IPS-15b (cell line): ENCODE data around the gene FCN2.

Source experiments
- H3K27me3 ChIP-seq: one replicate; pipeline ENCODE4 v1.6.1; 2013; ENCODE audit warnings: low read length; ENCODE audit not compliant: control insufficient read depth, insufficient read depth
- H3K36me3 ChIP-seq: one replicate; pipeline ENCODE4 v1.6.1; 2013; ENCODE audit warnings: low read length; ENCODE audit not compliant: control insufficient read depth, insufficient read depth
- H3K4me1 ChIP-seq: one replicate; pipeline ENCODE4 v1.6.1; 2013; ENCODE audit warnings: mild to moderate bottlenecking, low read length; ENCODE audit not compliant: control insufficient read depth, insufficient read depth
- H3K4me3 ChIP-seq: one replicate; pipeline ENCODE4 v1.5.1; 2013; ENCODE audit warnings: low read depth, low read length
- H3K9ac ChIP-seq: one replicate; pipeline ENCODE4 v1.6.1; 2013; ENCODE audit warnings: low read depth, mild to moderate bottlenecking, low read length
- H3K9me3 ChIP-seq: one replicate; pipeline ENCODE4 v1.6.1; 2013; ENCODE audit warnings: mild to moderate bottlenecking, low read length; ENCODE audit not compliant: control insufficient read depth, insufficient read depth

The FCN2 gene

DNA sequence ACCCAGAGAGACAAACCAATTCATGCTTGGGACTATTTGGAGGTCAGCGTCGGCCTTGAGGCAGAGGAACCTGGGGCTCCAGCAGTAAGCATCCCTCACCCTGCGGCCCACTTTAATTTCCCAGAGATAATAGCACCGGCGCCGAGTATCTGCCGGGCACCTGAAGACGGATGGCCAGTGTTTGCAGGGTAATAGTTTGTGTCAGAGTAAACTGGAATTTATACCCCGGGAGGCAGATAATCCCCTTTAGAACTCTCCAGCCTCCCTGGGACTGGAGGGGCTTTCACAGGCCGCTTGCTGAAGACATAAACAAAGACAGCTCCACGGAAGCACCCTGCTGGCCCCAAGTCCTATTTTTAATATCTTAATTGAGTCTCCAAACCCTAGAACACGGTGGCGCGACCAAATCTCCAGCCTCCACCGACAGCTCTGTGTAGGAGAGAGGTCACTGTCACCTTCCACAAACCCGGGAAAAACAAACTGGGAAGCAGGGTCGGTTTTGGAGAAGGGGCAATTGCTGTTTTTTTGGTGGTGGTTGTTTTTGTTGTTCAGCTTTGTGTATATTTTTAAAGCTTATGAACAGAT, 54.5 kb downstream of the FCN2 start:
- Histone ChIP-seq H3K4me1 (no peaks in the 10 kb centered on the region), H3K9ac (no peak overlapping the region), H3K27me3 (no peaks in the 10 kb centered on the region), H3K36me3 (no peaks in the 10 kb centered on the region), H3K9me3 (no peaks in the 10 kb centered on the region), H3K4me3 (no peak overlapping the region)

DNA sequence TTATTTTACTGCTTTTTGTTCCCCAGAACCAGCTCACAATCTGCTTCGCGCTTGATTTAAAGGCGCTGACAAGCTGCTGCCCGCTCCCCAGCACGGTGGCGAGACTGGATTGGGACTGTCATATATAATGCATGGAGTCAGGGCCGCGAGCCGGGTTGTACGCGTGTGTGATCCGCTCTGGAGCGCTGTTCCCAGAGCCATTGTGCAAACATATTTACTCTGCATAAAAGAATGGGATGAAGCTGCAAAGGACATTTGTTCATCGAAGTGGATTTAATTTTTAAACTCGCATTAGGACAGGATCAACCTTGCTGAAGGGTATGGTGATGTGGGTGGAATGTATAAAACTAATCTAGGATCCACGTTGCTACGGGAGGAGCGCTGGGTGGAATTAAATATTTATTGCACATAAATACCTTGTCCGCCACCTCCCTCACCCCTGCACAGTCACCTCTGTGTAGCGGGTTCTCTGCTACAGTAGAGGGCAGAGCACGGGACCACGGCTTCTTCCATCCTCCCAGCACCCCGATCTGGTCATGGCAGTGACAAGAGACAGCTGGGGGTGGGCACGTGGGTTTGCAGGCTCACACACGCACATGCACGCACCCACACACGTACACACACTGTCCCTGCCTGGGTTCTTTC, 55.2 kb downstream of the FCN2 start:
- no peak overlapping the region for H3K9ac ChIP-seq
- H3K9me3 ChIP-seq: no peaks in the 10 kb centered on the region
- H3K36me3 ChIP-seq: no peaks in the 10 kb centered on the region
- H3K27me3 ChIP-seq: no peaks in the 10 kb centered on the region
- no peaks in the 10 kb centered on the region for H3K4me1 ChIP-seq
- no peak overlapping the region for H3K4me3 ChIP-seq

DNA sequence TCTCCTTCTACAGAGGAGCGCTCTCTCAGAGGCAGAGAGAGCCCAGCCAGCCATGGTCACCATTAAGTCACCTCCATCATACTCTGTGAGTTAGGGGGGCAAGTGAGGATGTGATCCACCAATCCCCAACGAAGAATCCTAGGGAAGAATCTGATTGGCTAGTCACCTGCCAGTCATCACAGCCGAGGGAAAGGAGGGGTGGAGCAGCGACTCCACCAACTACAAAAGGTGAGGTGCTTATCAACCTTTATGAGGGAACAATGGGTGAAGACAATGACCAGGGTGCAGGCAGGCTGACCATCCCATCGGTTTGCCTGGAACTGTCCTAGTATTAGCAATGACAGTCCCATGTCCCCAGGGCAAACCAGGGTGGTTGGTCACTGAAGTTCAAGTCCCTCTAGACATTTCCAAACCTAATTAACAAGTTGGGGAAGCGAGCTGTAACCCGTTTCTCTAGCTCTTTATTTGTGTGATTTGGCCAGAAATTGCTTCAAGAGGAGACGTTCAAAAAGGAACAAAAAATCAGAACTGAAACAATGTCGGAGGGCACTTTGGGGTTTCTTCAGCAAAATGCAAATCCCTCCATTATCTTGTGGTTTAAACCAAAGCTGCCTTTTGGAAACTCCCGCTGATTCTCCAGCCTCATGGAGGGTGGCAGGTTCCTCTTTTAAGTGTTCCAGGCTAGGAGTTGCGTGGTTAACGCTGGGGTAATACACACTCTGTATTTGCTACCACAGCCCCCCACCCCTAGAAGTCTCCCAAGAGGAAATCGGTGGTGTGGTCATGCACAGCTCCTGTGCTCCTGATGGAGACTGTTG, 55.9 kb downstream of the FCN2 start:
- no peaks in the 10 kb centered on the region for H3K4me1 ChIP-seq
- H3K4me3 ChIP-seq: no peak overlapping the region
- H3K36me3 ChIP-seq: no peaks in the 10 kb centered on the region
- no peaks in the 10 kb centered on the region for H3K27me3 ChIP-seq
- no peaks in the 10 kb centered on the region for H3K9me3 ChIP-seq
- H3K9ac ChIP-seq: no peak overlapping the region
